A673 (cell line): ENCODE data around the gene PLA2G12A. TPM values are rescaled to one million over a fixed set of nuclear protein-coding genes. Genes with fewer than 3 reads are reported as not detected.

ENCODE experiments used
- BruUV-seq: library from RNA; stranded (reverse); fragments of 400-500 nt; replicated peaks from 2 replicates; lab custom pipeline; 2021; lab: Mats Ljungman, UMichigan
- CTCF ChIA-PET: fragments of 300-600 bp; sonication (Branson Sonifier 250); formaldehyde crosslinking; loops from one replicate; lab custom pipeline; 2022; ENCODE audit warnings: antibody characterized with exemption; lab: Charles Lee
- POLR2A ChIA-PET: fragments of 300-600 bp; sonication (Branson Sonifier 250); formaldehyde crosslinking; loops from one replicate; lab custom pipeline; 2022; ENCODE audit warnings: antibody characterized with exemption; ENCODE audit not compliant: low non-redundant PET; lab: Charles Lee
- DNase-seq: peaks from one replicate; pipeline ENCODE4 v3.0.0-alpha.2; 2015; ENCODE audit warnings: low spot score
- H3K27ac ChIP-seq: fragments of 200-600 bp; sonication (generic); 2 replicates; pipeline ENCODE4 v1.5.1; 2016; ENCODE audit warnings: mixed run types, low read depth, mild to moderate bottlenecking, mixed read lengths, antibody characterized with exemption, low read length; ENCODE audit not compliant: poor library complexity, severe bottlenecking
- H3K27me3 ChIP-seq: fragments of 200-600 bp; sonication (generic); replicated peaks from 2 replicates; pipeline ENCODE4 v1.6.1; 2017; ENCODE audit warnings: mixed run types, low read depth, mild to moderate bottlenecking, mixed read lengths, antibody characterized with exemption, low read length; ENCODE audit not compliant: insufficient read depth, poor library complexity
- H3K36me3 ChIP-seq: fragments of 200-600 bp; sonication (generic); 2 replicates; pipeline ENCODE4 v1.6.1; 2016; ENCODE audit warnings: mixed run types, mild to moderate bottlenecking, mixed read lengths, antibody characterized with exemption, low read length; ENCODE audit not compliant: insufficient read depth, poor library complexity, severe bottlenecking
- H3K4me1 ChIP-seq: fragments of 200-600 bp; sonication (generic); 2 replicates; pipeline ENCODE4 v1.6.1; 2017; ENCODE audit warnings: mixed run types, mild to moderate bottlenecking, mixed read lengths, antibody characterized with exemption, low read length; ENCODE audit not compliant: insufficient read depth, poor library complexity, severe bottlenecking
- H3K4me3 ChIP-seq: fragments of 200-600 bp; sonication (generic); 2 replicates; pipeline ENCODE4 v1.5.1; 2016; ENCODE audit warnings: low read depth, mixed run types, mild to moderate bottlenecking, mixed read lengths, low read length; ENCODE audit not compliant: poor library complexity, severe bottlenecking
- H3K9me3 ChIP-seq: fragments of 200-600 bp; sonication (generic); 2 replicates; pipeline ENCODE4 v1.6.1; 2016; ENCODE audit warnings: mixed run types, low read depth, mild to moderate bottlenecking, mixed read lengths, antibody characterized with exemption, low read length; ENCODE audit not compliant: poor library complexity, severe bottlenecking
- CTCF ChIP-seq: fragments of 300-800, 200-600 bp; sonication (generic); conservative IDR thresholded peaks from 2 replicates; pipeline ENCODE4 v1.5.1; 2017; ENCODE audit warnings: low read depth, mild to moderate bottlenecking, antibody characterized with exemption, low read length, moderate library complexity, mixed read lengths
- EZH2 ChIP-seq: fragments of 200-600 bp; sonication (generic); IDR thresholded peaks from 2 replicates; pipeline ENCODE4 v1.6.1; 2017; ENCODE audit warnings: borderline replicate concordance, low read depth, mild to moderate bottlenecking, mixed read lengths, antibody characterized with exemption, low read length; ENCODE audit not compliant: poor library complexity, severe bottlenecking
- intact Hi-C: fragments of 100-400 bp; cut with micrococcal nuclease; formaldehyde crosslinking; loops from one replicate; pipeline ENCODE4 v1.10.0; 2022; ENCODE audit not compliant: unreplicated experiment
- total RNA-seq: library from RNA; stranded (reverse); gene quantifications from 2 replicates; pipeline ENCODE4 v1.2.3, GENCODE V29; 2021

Gene PLA2G12A
- total RNA-seq, 1 experiment from 2014 or later: 34.5 TPM

GRCh38 chr4:109665783-109666485 is 63.9 kb downstream of the PLA2G12A start:
- Histone ChIP-seq H3K27me3 (no peaks in the 10 kb centered on the region), H3K4me1 (peaks cover 14% of the 10 kb centered on the region), H3K9me3 (no peaks in the 10 kb centered on the region), H3K36me3 (no peaks in the 10 kb centered on the region), H3K27ac (peak overlapping the region; percentile 29), H3K4me3 (no peak overlapping the region)
- ChIA-PET CTCF (no interaction called here), POLR2A (no interaction called here)
- no TSS peak for BruUV-seq
- TF ChIP-seq EZH2 (no peak), CTCF (no peak)
- DNase-seq: peak; percentile 48
- intact Hi-C loops: no loop called here

- POLR2A ChIA-PET: no interaction called here
- H3K27ac ChIP-seq: no peak overlapping the region
- H3K36me3 ChIP-seq: no peaks in the 10 kb centered on the region
- intact Hi-C loops: no loop called here
- no TSS peak for BruUV-seq
- TF ChIP-seq CTCF: no peak
- TF ChIP-seq EZH2: no peak
- peaks cover 14% of the 10 kb centered on the region for H3K4me1 ChIP-seq
- CTCF ChIA-PET: no interaction called here
- no peaks in the 10 kb centered on the region for H3K9me3 ChIP-seq
- H3K27me3 ChIP-seq: no peaks in the 10 kb centered on the region
- no peak overlapping the region for H3K4me3 ChIP-seq
- DNase-seq: no peak
These were observed 67.1 kb downstream of the PLA2G12A start for GRCh38 chr4:109662771-109663170.

GRCh38 chr4:109662116-109662515 is 67.8 kb downstream of the PLA2G12A start:
- peaks cover 14% of the 10 kb centered on the region for H3K4me1 ChIP-seq
- H3K4me3 ChIP-seq: no peak overlapping the region
- DNase-seq: no peak
- no peaks in the 10 kb centered on the region for H3K27me3 ChIP-seq
- intact Hi-C loops: no loop called here
- TF ChIP-seq EZH2 (no peak), CTCF (no peak)
- no peaks in the 10 kb centered on the region for H3K9me3 ChIP-seq
- ChIA-PET POLR2A (no interaction called here), CTCF (no interaction called here)
- BruUV-seq: no TSS peak
- no peaks in the 10 kb centered on the region for H3K36me3 ChIP-seq
- H3K27ac ChIP-seq: no peak overlapping the region

Other genes with a start within 250 kb of the PLA2G12A start
- gene MCUB, start 169.8 kb downstream of the PLA2G12A start, total RNA-seq: 30.0 and 35.8 TPM in 2 replicates
- 30.5 and 33.0 TPM in 2 replicates for gene CASP6, start 26.6 kb downstream of the PLA2G12A start, total RNA-seq
- gene CFI, start 71.9 kb upstream of the PLA2G12A start, total RNA-seq: 0.86 and 1.6 TPM in 2 replicates
- 56.0 and 67.6 TPM in 2 replicates for gene GAR1, start 85.7 kb upstream of the PLA2G12A start, total RNA-seq
- 0.28 and 0.47 TPM in 2 replicates for gene RRH, start 97.9 kb upstream of the PLA2G12A start, total RNA-seq
- gene LRIT3, start 118.0 kb upstream of the PLA2G12A start, total RNA-seq: 0.26 and 0.33 TPM in 2 replicates
- 24.6 and 26.7 TPM in 2 replicates for gene EGF, start 182.8 kb upstream of the PLA2G12A start, total RNA-seq